Upper lobe of left lung (tissue), 6 donors: Measurements from ENCODE around the gene OGT. TPM values are rescaled to one million over a fixed set of nuclear protein-coding genes. Genes with fewer than 3 reads are reported as not detected.
"Not testable (repeated sequence)": the region's sequence is repeated elsewhere in the genome, so short reads cannot be mapped to it uniquely, and the experiment has no call there.

ENCODE experiments used
- ATAC-seq, 2 donors: fragments of 200-7000 bp; cut with Tn5 transposase; one replicate each; pipeline ENCODE4 v1.9.1; 2022; ENCODE audit warnings: mild to moderate bottlenecking in 2 of 2, moderate library complexity in 2 of 2; ENCODE audit not compliant: low FRiP score in 2 of 2
- DNase-seq, 2 donors: peaks; one replicate each; pipeline ENCODE4 v3.0.0-alpha.2; 2019 to 2020
- H3K27ac ChIP-seq, 4 donors: fragments of 200-600 bp; sonication (generic); one replicate each; pipeline ENCODE4 v1.5.1; 2016 to 2019
- H3K27me3 ChIP-seq, 4 donors: fragments of 200-600 bp; sonication (generic); one replicate each; pipeline ENCODE4 v1.5.1; 2017 to 2019
- H3K36me3 ChIP-seq, 4 donors: fragments of 200-600 bp; sonication (generic); one replicate each; pipeline ENCODE4 v1.5.1; 2016 to 2019
- H3K4me1 ChIP-seq, 4 donors: fragments of 200-600 bp; sonication (generic); one replicate each; pipeline ENCODE4 v1.5.1; 2018 to 2019
- H3K4me3 ChIP-seq, 4 donors: fragments of 200-600 bp; sonication (generic); one replicate each; pipeline ENCODE4 v1.5.1; 2017 to 2019; ENCODE audit warnings: mild to moderate bottlenecking in 2 of 4, moderate library complexity in 1 of 4
- H3K9me3 ChIP-seq, 4 donors: fragments of 200-600 bp; sonication (generic); one replicate each; pipeline ENCODE4 v1.5.1; 2018 to 2019
- EP300 ChIP-seq, 4 donors: sonication (generic); formaldehyde crosslinking; IDR thresholded peaks; one replicate each; pipeline ENCODE4 v1.5.1; 2017; ENCODE audit warnings: antibody characterized with exemption in 4 of 4, control low read depth in 2 of 4
- POLR2A ChIP-seq, 4 donors: fragments of 450-650 bp; IDR thresholded peaks; one replicate each; pipeline ENCODE4 v1.5.1; 2016 to 2017; ENCODE audit warnings: antibody characterized with exemption in 4 of 4, mild to moderate bottlenecking in 2 of 4
- POLR2AphosphoS5 ChIP-seq, 2 donors: sonication (generic); formaldehyde crosslinking; IDR thresholded peaks; one replicate each; pipeline ENCODE4 v1.5.1; 2017; ENCODE audit warnings: antibody characterized with exemption in 2 of 2
- WGBS, 2 donors: methylation state at CpG; one replicate each; pipeline ENCODE4 v1.1.5; 2017 to 2018; 5-methylcytosine and 5-hydroxymethylcytosine counted together
- total RNA-seq, 6 donors: library from RNA; depleted of rRNA in 4 of 6; stranded (reverse); fragments of >200 nt in 4 of 6; gene quantifications; one replicate each; pipeline versions ENCODE4 v1.1.0 to v1.2.1, GENCODE V29; 2016 to 2021
- TF ChIP-seq, protein P1 (sequence below), 6 experiments: fragments of 450-650 bp in 4 of 6; fragments of 200-600 bp in 2 of 6; sonication (generic) in 2 of 6; IDR thresholded peaks; one replicate each; pipeline ENCODE4 v1.5.1; 2016 to 2019; ENCODE audit warnings: antibody characterized with exemption in 6 of 6
- donor health status: DM: no; HTN: no; CAD: no; lungs with moderate emphysema.
- donor health status: DM: no; HTN: yes; CAD: no; lungs with severe emphysema.

The OGT gene
- total RNA-seq, 6 donors from 2014 or later, result 88.3 to 315 (median 159) TPM

DNA sequence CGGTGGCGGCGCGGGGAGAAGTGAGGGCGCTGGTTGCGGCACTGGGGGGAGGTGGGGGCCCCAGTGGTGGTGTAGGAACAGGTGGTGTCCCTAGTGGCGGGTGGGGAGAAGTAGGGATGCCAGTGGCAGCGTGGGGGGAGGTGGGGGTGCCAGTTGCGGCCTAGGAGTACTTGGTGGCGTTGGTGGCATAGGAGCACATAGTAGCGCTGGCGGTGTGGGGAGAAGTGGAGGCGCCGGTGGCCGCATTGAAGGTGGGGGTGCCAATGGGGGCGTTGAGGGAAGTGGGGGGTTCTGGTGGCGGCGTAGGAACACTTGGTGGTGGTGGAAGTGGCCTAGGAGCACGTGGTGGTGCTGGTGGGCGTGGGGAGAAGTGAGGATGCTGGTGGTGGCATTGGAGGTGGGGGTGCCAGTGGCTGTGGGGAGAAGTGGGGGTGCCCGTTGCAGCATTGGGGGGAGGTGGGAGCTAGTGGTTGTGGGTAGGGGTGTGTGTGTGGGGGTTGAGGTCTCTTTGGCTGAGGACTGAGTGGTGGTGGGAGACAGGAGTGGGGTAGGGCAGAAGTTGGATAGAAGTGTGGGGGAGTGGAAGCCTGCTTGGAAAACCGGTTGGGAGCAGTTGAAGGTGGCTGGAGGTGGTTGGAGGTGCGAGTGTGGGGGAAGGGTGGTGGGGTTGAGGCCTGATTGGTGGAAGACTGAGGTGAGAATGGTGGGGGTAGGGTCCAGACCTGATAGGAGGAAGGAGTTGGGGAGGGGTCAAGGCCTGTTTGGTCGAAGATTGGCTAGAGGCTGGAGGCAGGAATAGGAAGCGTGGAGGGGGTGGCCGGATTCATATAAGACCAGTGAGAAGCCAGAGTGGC is 46.5 kb downstream of the OGT start:
- peak in 1 of 2 donors; percentile 6 for ATAC-seq
- Histone ChIP-seq H3K27ac (no peak overlapping the region), H3K36me3 (peaks cover 0 to 16% (median 6%) of the 10 kb centered on the region in 4 donors), H3K4me1 (no peaks in the 10 kb centered on the region), H3K9me3 (no peaks in the 10 kb centered on the region), H3K4me3 (no peak overlapping the region), H3K27me3 (no peaks in the 10 kb centered on the region)
- peak in 1 of 2 donors; percentile 46 for DNase-seq
- TF ChIP-seq EP300 (IDR thresholded peaks at IDR 0.05) (no peak), POLR2A (IDR thresholded peaks at IDR 0.05) (no peak), POLR2AphosphoS5 (IDR thresholded peaks at IDR 0.05) (no peak)
- TF ChIP-seq, protein P1, sequence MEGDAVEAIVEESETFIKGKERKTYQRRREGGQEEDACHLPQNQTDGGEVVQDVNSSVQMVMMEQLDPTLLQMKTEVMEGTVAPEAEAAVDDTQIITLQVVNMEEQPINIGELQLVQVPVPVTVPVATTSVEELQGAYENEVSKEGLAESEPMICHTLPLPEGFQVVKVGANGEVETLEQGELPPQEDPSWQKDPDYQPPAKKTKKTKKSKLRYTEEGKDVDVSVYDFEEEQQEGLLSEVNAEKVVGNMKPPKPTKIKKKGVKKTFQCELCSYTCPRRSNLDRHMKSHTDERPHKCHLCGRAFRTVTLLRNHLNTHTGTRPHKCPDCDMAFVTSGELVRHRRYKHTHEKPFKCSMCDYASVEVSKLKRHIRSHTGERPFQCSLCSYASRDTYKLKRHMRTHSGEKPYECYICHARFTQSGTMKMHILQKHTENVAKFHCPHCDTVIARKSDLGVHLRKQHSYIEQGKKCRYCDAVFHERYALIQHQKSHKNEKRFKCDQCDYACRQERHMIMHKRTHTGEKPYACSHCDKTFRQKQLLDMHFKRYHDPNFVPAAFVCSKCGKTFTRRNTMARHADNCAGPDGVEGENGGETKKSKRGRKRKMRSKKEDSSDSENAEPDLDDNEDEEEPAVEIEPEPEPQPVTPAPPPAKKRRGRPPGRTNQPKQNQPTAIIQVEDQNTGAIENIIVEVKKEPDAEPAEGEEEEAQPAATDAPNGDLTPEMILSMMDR (IDR thresholded peaks at IDR 0.05), result no peak
- 90 to 95% methylated on average over 24 to 25 of the region's 26 CpGs for WGBS, 2 donors

DNA sequence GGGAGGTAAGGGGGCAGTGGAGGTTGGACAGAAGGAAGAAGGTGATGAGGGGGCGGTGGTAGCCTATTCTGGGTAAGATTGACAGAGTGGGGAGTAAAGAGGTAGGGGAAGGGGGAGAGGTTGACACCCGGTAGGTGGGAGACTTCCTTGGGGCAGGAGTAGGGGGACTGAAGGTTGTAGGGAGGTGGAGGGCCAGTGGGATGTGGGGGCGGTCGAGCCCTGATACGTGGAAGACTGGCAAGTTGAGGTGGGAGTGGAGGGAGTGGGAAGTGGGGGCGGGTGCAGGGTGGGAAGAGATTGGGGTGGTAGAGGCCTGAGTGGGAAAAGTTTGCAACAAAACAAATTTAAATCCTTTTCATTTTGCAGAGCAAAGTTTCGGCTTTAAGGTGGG is 47.1 kb downstream of the OGT start:
- DNase-seq (no peak), ATAC-seq (peak in 1 of 2 donors; percentile 13)
- H3K27me3 ChIP-seq, result no peaks in the 10 kb centered on the region
- no peak overlapping the region for H3K27ac ChIP-seq
- WGBS, 2 donors, result 85 to 88% methylated on average over 7 of the region's 7 CpGs
- no peak overlapping the region for H3K4me3 ChIP-seq
- no peaks in the 10 kb centered on the region for H3K9me3 ChIP-seq
- no peak for TF ChIP-seq POLR2A (IDR thresholded peaks at IDR 0.05)
- TF ChIP-seq, protein P1 (IDR thresholded peaks at IDR 0.05), result no peak
- H3K36me3 ChIP-seq, result peaks cover 0 to 16% (median 2%) of the 10 kb centered on the region in 4 donors
- H3K4me1 ChIP-seq, result no peaks in the 10 kb centered on the region

DNA sequence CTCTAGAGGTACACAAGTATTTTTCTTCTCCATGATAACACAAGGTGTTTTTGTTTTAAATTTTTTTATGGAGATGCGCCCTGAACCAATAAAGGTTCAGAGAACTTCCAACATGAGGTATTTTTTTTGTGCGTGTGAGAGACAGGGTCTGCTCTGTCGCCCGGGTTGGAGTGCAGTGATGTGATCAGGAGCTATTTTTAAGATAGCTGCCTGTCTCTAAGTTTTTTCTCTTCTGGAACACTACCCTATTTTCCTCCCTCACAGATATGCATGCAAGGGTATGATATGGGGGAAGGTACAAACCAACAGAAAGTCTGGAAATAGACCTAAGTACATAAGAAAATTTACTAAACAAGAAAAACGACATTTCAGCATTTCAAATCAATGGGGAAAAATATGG is 48.3 kb downstream of the OGT start:
- Histone ChIP-seq H3K27me3 (no peaks in the 10 kb centered on the region), H3K27ac (no peak overlapping the region), H3K4me3 (no peak overlapping the region), H3K4me1 (no peaks in the 10 kb centered on the region), H3K36me3 (peaks cover 0 to 13% (median 0%) of the 10 kb centered on the region in 4 donors), H3K9me3 (no peaks in the 10 kb centered on the region)
- no peak for ATAC-seq
- DNase-seq, result no peak
- TF ChIP-seq POLR2AphosphoS5 (IDR thresholded peaks at IDR 0.05) (no peak), POLR2A (IDR thresholded peaks at IDR 0.05) (no peak), EP300 (IDR thresholded peaks at IDR 0.05) (no peak)
- TF ChIP-seq, protein P1 (IDR thresholded peaks at IDR 0.05), result no peak
- 79 to 85% methylated on average over 5 of the region's 5 CpGs for WGBS, 2 donors

DNA sequence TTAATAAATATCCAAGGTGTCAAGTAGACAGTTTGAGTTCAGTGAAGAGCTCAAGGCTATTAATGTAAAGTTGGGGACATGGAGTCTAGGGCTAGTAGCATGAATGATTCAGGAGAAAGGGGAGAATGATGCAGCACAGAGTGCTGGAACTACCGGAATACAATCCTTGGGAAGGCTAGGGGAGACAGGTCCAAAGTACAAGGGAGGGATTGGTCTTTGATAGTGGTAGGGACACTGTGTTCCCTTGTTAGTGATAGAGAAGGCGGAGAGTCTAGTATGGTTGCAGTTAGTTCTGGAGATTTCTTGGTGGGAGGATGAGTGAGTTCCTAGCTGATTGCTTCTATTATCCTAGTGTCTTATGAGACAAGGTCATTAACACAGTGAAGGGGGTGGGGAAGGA is 54.0 kb downstream of the OGT start:
- Histone ChIP-seq H3K4me3 (no peak overlapping the region), H3K4me1 (no peaks in the 10 kb centered on the region), H3K27ac (no peak overlapping the region), H3K36me3 (no peaks in the 10 kb centered on the region), H3K9me3 (no peaks in the 10 kb centered on the region), H3K27me3 (no peaks in the 10 kb centered on the region)
- ATAC-seq (no peak), DNase-seq (no peak)
- 88 to 91% methylated on average over 2 of the region's 2 CpGs for WGBS, 2 donors
- no peak for TF ChIP-seq POLR2A (IDR thresholded peaks at IDR 0.05)

DNA sequence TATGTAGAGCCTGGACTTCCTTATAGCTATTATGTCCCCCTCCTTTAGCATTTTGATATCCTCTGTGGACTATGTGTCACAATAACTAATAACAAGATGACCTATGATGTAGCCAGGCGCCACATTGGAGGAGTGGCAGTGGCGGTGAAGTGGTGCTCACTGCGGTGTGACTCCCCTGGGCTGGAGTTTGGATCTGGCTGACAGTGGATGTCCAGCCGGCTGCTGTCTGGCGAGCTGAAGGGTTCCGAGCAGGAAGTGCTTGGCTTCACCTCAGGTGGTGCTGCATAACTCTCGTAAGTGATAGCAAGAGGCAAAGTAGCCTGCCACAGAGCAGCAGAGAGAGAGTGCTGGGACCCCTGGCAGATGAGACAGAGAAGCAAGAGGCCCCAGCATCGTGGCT is 60.3 kb downstream of the OGT start:
- not testable (repeated sequence) for DNase-seq, ATAC-seq, H3K27me3 ChIP-seq, H3K27ac ChIP-seq, H3K4me3 ChIP-seq, H3K4me1 ChIP-seq, H3K9me3 ChIP-seq
- 94% methylated on average over 7 of the region's 8 CpGs; no CpG with 5 or more reads in 1 of the 2 donors for WGBS, 2 donors
- H3K36me3 ChIP-seq, result peaks cover 0 to 11% (median 3%) of the 10 kb centered on the region in 4 donors

DNA sequence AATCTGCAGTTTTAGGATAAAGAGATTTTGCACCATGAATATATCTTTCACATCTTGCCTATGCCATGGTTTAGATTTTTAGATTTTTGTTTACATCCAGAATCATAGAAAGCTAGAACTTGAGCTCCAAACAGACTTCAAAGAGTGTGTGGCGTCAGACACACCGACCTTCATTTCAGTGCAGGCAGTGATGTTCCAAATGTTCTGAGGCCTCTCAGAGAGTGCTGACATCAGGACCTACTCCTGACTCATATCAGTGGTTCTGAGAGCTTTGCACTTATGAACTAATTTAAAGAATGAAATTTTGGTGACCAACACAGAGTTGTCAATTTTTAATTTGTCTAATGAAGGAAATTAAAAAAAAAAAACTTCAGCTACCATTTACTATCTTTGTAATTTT is 67.1 kb downstream of the OGT start:
- no peak for TF ChIP-seq POLR2AphosphoS5 (IDR thresholded peaks at IDR 0.05)
- TF ChIP-seq EP300 (IDR thresholded peaks at IDR 0.05), result no peak
- no peak for TF ChIP-seq POLR2A (IDR thresholded peaks at IDR 0.05)
- TF ChIP-seq, protein P1 (IDR thresholded peaks at IDR 0.05), result no peak
- H3K27me3 ChIP-seq, result no peaks in the 10 kb centered on the region
- 70 to 78% methylated on average over 2 of the region's 2 CpGs for WGBS, 2 donors
- ATAC-seq, result no peak
- H3K27ac ChIP-seq, result no peak overlapping the region
- peaks cover 0 to 45% (median 8%) of the 10 kb centered on the region in 4 donors for H3K36me3 ChIP-seq
- no peak for DNase-seq
- H3K4me3 ChIP-seq, result no peak overlapping the region
- peaks cover 0 to 10% (median 0%) of the 10 kb centered on the region in 4 donors for H3K9me3 ChIP-seq
- no peaks in the 10 kb centered on the region for H3K4me1 ChIP-seq
